Thyroid gland (tissue), 4 donors: ENCODE measurements around the gene MAD1L1.

Experiments used
- CTCF ChIP-seq, 6 experiments: fragments of 200-600 bp in 3 of 6; fragments of 450-650 bp in 3 of 6; sonication (generic) in 3 of 6; IDR thresholded peaks; one replicate each; pipeline ENCODE4 v1.5.1; 2016 to 2019; ENCODE audit warnings: antibody characterized with exemption in 6 of 6, mild to moderate bottlenecking in 2 of 6, inconsistent platforms in 1 of 6, moderate library complexity in 1 of 6
- POLR2A ChIP-seq, 2 donors: fragments of 450-650 bp; IDR thresholded peaks; one replicate each; pipeline ENCODE4 v1.6.1; 2017; ENCODE audit warnings: antibody characterized with exemption in 2 of 2, mild to moderate bottlenecking in 2 of 2, moderate library complexity in 1 of 2

DNA sequence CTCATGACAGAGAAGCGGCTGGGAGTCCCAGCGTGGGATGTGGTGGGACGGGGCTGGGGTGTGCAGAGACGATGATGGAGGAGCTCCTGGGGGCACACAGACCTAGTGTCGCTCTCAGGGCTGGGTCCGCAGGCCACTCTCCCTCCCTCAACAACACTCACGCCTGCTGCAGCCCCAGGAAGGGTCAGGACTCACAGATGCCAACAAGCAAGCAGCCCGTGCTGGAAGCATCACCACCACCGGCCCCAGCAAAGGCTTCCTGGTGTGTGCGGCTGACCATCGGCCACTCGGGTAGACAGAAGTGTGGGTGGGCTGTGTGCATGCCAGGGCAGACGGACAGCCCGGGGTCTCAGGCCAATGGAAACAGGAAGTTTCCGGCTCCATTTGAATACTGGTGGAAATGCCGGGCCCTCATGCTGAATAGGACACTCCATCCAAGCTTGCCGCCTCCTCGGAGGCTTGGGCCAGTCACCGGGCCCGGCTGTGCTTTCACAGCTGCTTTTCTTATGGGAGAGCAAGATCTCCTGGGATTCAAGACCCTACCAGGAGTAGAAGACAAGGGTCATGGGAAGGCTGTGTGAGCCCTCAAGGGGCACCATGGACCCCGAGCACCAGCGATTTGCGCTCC, 384.6 kb downstream of the MAD1L1 start:
- TF ChIP-seq CTCF (IDR thresholded peaks at IDR 0.05) (no peak), POLR2A (IDR thresholded peaks at IDR 0.05) (no peak)
